ENCODE data around the gene CYB5R4.

CYB5R4 gene

GRCh38 chr6:83966539-83966938, 107.0 kb downstream of the CYB5R4 start:
- Histone ChIP-seq H3K4me3 (no peak overlapping the region), H3K9ac (no peak overlapping the region), H3K4me1 (no peaks in the 10 kb centered on the region), H3K36me3 (peaks cover 7% of the 10 kb centered on the region; the same call in 1 of the 2 replicates), H3K4me2 (no peak overlapping the region), H4K20me1 (no peaks in the 10 kb centered on the region), H3K9me3 (peaks cover 6% of the 10 kb centered on the region; the same call in 1 of the 2 replicates), H3K27ac (no peak overlapping the region), H3K27me3 (no peaks in the 10 kb centered on the region)
- TF ChIP-seq Cebpa-rat (IDR thresholded peaks at IDR 0.05) = no peak

- no peak for TF ChIP-seq Cebpa-rat (IDR thresholded peaks at IDR 0.05)
- H3K9me3 ChIP-seq = no peaks in the 10 kb centered on the region
Measured at GRCh38 chr6:83970582-83970981, 111.1 kb downstream of the CYB5R4 start.

GRCh38 chr6:83974409-83975050, 115.0 kb downstream of the CYB5R4 start:
- no peaks in the 10 kb centered on the region for H4K20me1 ChIP-seq

More at GRCh38 chr6:83970582-83970981, 111.1 kb downstream of the CYB5R4 start:
- no peaks in the 10 kb centered on the region for H3K36me3 ChIP-seq
- no peak overlapping the region for H3K9ac ChIP-seq
- H3K4me2 ChIP-seq = no peak overlapping the region
- no peak overlapping the region for H3K4me3 ChIP-seq
- no peaks in the 10 kb centered on the region for H3K27me3 ChIP-seq
- H3K4me1 ChIP-seq = no peaks in the 10 kb centered on the region
- no peak overlapping the region for H3K27ac ChIP-seq
- H4K20me1 ChIP-seq = no peaks in the 10 kb centered on the region

GRCh38 chr6:83976037-83976755, 116.7 kb downstream of the CYB5R4 start:
- no peak for TF ChIP-seq Cebpa-rat (IDR thresholded peaks at IDR 0.05)
- Histone ChIP-seq H4K20me1 (no peaks in the 10 kb centered on the region), H3K4me3 (no peak overlapping the region), H3K9me3 (no peaks in the 10 kb centered on the region), H3K36me3 (no peaks in the 10 kb centered on the region), H3K4me1 (no peaks in the 10 kb centered on the region), H3K4me2 (no peak overlapping the region), H3K27me3 (no peaks in the 10 kb centered on the region), H3K9ac (no peak overlapping the region), H3K27ac (no peak overlapping the region)

More at GRCh38 chr6:83974409-83975050, 115.0 kb downstream of the CYB5R4 start:
- no peak overlapping the region for H3K4me3 ChIP-seq
- H3K9me3 ChIP-seq = no peaks in the 10 kb centered on the region
- H3K4me2 ChIP-seq = no peak overlapping the region
- H3K4me1 ChIP-seq = no peaks in the 10 kb centered on the region
- H3K36me3 ChIP-seq = no peaks in the 10 kb centered on the region
- no peak overlapping the region for H3K27ac ChIP-seq
- H3K9ac ChIP-seq = no peak overlapping the region
- no peak for TF ChIP-seq Cebpa-rat (IDR thresholded peaks at IDR 0.05)
- no peaks in the 10 kb centered on the region for H3K27me3 ChIP-seq

- Histone ChIP-seq H3K4me3 (no peak overlapping the region), H3K4me2 (no peak overlapping the region), H3K27ac (no peak overlapping the region), H3K9me3 (no peaks in the 10 kb centered on the region), H3K4me1 (no peaks in the 10 kb centered on the region), H4K20me1 (no peaks in the 10 kb centered on the region), H3K9ac (no peak overlapping the region), H3K27me3 (no peaks in the 10 kb centered on the region), H3K36me3 (no peaks in the 10 kb centered on the region)
- TF ChIP-seq Cebpa-rat (IDR thresholded peaks at IDR 0.05) = no peak
Measured at GRCh38 chr6:83976871-83977270, 117.4 kb downstream of the CYB5R4 start.

GRCh38 chr6:83978324-83978734, 118.8 kb downstream of the CYB5R4 start:
- no peaks in the 10 kb centered on the region for H3K4me1 ChIP-seq
- H3K27ac ChIP-seq = no peak overlapping the region
- no peak overlapping the region for H3K4me3 ChIP-seq
- no peaks in the 10 kb centered on the region for H3K36me3 ChIP-seq
- no peak overlapping the region for H3K9ac ChIP-seq
- no peaks in the 10 kb centered on the region for H3K27me3 ChIP-seq
- no peaks in the 10 kb centered on the region for H4K20me1 ChIP-seq
- no peak overlapping the region for H3K4me2 ChIP-seq
- H3K9me3 ChIP-seq = no peaks in the 10 kb centered on the region
- no peak for TF ChIP-seq Cebpa-rat (IDR thresholded peaks at IDR 0.05)

GRCh38 chr6:83978997-83979396, 119.5 kb downstream of the CYB5R4 start:
- Histone ChIP-seq H3K4me1 (no peaks in the 10 kb centered on the region), H3K4me2 (no peak overlapping the region), H3K9me3 (no peaks in the 10 kb centered on the region), H3K27me3 (no peaks in the 10 kb centered on the region), H4K20me1 (no peaks in the 10 kb centered on the region), H3K9ac (no peak overlapping the region), H3K27ac (no peak overlapping the region), H3K36me3 (no peaks in the 10 kb centered on the region), H3K4me3 (no peak overlapping the region)
- no peak for TF ChIP-seq Cebpa-rat (IDR thresholded peaks at IDR 0.05)

- Histone ChIP-seq H3K4me2 (no peak overlapping the region), H3K36me3 (no peaks in the 10 kb centered on the region), H3K9ac (no peak overlapping the region), H3K4me1 (no peaks in the 10 kb centered on the region), H3K9me3 (no peaks in the 10 kb centered on the region), H3K27me3 (no peaks in the 10 kb centered on the region), H4K20me1 (no peaks in the 10 kb centered on the region), H3K27ac (no peak overlapping the region), H3K4me3 (no peak overlapping the region)
- TF ChIP-seq Cebpa-rat (IDR thresholded peaks at IDR 0.05) = no peak
Measured at GRCh38 chr6:83984411-83984810, 124.9 kb downstream of the CYB5R4 start.

GRCh38 chr6:83985308-83985713, 125.8 kb downstream of the CYB5R4 start:
- Histone ChIP-seq H3K4me2 (no peak overlapping the region), H4K20me1 (no peaks in the 10 kb centered on the region), H3K27me3 (no peaks in the 10 kb centered on the region), H3K4me3 (no peak overlapping the region), H3K36me3 (no peaks in the 10 kb centered on the region), H3K4me1 (no peaks in the 10 kb centered on the region), H3K27ac (no peak overlapping the region), H3K9ac (no peak overlapping the region), H3K9me3 (no peaks in the 10 kb centered on the region)
- TF ChIP-seq Cebpa-rat (IDR thresholded peaks at IDR 0.05) = no peak

GRCh38 chr6:83985715-83986114, 126.2 kb downstream of the CYB5R4 start:
- no peaks in the 10 kb centered on the region for H3K4me1 ChIP-seq
- TF ChIP-seq Cebpa-rat (IDR thresholded peaks at IDR 0.05) = no peak
- no peaks in the 10 kb centered on the region for H3K27me3 ChIP-seq
- H3K36me3 ChIP-seq = no peaks in the 10 kb centered on the region
- no peaks in the 10 kb centered on the region for H3K9me3 ChIP-seq
- no peak overlapping the region for H3K4me3 ChIP-seq
- no peak overlapping the region for H3K9ac ChIP-seq
- no peak overlapping the region for H3K4me2 ChIP-seq
- no peak overlapping the region for H3K27ac ChIP-seq
- H4K20me1 ChIP-seq = no peaks in the 10 kb centered on the region
